ENCODE measurements around the gene ARID1B. TPM values are rescaled to one million over a fixed set of nuclear protein-coding genes. Genes with fewer than 3 reads are reported as not detected.

The ARID1B gene
- total RNA-seq, 2 experiments from 2014 or later = 42.5 to 43.2 TPM

DNA sequence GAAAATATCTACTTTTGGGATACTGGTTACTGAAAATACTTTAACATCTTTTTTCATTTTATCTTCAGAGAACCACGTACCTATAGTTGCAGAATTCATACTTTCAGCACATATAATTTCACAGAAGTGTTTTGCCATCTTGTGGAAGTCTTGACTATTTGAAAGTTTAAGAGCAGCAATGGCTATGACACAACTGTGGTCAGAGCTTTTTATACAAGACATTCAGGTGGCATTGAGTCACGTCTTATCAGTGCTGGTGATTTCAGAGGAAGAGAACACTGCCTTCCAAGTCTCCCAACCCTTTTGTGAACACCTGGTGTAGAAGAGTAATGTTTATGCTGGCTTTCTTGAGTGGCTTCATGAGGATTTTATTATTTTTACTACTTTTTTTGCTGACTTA lies 171.6 kb downstream of the ARID1B start:
- intact Hi-C loops (cut with micrococcal nuclease) = loop anchor here (1.0 to 5.0 kb wide), 2 partner anchors 72 to 385 kb away; no protein-coding TSS in a partner anchor

GRCh38 chr6:156949376-156949775 lies 172.2 kb downstream of the ARID1B start:
- H3K36me3 Mint-ChIP-seq (ENCODE audit: low read depth) = no peaks in the 10 kb centered on the region
- H3K4me1 Mint-ChIP-seq (ENCODE audit: low read depth) = peaks cover 48% of the 10 kb centered on the region
- H3K27ac Mint-ChIP-seq = no peak overlapping the region
- no peaks in the 10 kb centered on the region for H3K9me3 Mint-ChIP-seq
- CTCF ChIA-PET = no interaction called here
- intact Hi-C loops (cut with micrococcal nuclease) = loop anchor here (5.0 kb wide), 1 partner anchor 72 kb away; no protein-coding TSS in a partner anchor
- no peak for DNase-seq
- no peak overlapping the region for H3K4me3 Mint-ChIP-seq
- H3K27me3 Mint-ChIP-seq (ENCODE audit: low read depth) = no peaks in the 10 kb centered on the region

More for the DNA sequence above, 171.6 kb downstream of the ARID1B start:
- no peaks in the 10 kb centered on the region for H3K36me3 Mint-ChIP-seq (ENCODE audit: low read depth)
- CTCF ChIA-PET = no interaction called here
- H3K9me3 Mint-ChIP-seq = no peaks in the 10 kb centered on the region
- no peaks in the 10 kb centered on the region for H3K27me3 Mint-ChIP-seq (ENCODE audit: low read depth)
- no peak overlapping the region for H3K4me3 Mint-ChIP-seq
- H3K27ac Mint-ChIP-seq = no peak overlapping the region
- peaks cover 51% of the 10 kb centered on the region for H3K4me1 Mint-ChIP-seq (ENCODE audit: low read depth)
- no peak for DNase-seq

DNA sequence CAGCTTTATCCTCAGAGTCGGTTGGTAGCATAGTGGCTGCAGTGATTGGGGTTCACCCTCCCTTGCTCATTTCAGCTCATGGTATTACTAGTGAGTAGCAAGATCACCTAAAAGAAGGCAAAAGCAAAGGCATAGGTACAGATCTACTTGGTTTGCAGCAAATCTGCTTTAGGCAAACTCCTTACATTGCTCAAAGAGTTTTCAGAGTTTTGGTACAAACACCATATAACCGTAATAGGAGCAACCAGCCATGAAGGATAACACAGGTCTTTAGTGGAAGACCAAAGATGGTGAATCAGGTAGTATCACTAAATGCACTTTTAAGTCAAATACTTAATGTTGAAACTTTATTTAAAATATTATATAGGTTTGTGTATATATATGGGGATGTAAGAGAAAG lies 172.9 kb downstream of the ARID1B start:
- CTCF ChIA-PET = no interaction called here
- no peak for DNase-seq
- H3K27ac Mint-ChIP-seq = no peak overlapping the region
- no peaks in the 10 kb centered on the region for H3K36me3 Mint-ChIP-seq (ENCODE audit: low read depth)
- no peaks in the 10 kb centered on the region for H3K27me3 Mint-ChIP-seq (ENCODE audit: low read depth)
- peaks cover 53% of the 10 kb centered on the region for H3K4me1 Mint-ChIP-seq (ENCODE audit: low read depth)
- no peaks in the 10 kb centered on the region for H3K9me3 Mint-ChIP-seq
- H3K4me3 Mint-ChIP-seq = no peak overlapping the region
- intact Hi-C loops (cut with micrococcal nuclease) = loop anchor here (10.0 kb wide), 1 partner anchor 555 kb away; no protein-coding TSS in a partner anchor

DNA sequence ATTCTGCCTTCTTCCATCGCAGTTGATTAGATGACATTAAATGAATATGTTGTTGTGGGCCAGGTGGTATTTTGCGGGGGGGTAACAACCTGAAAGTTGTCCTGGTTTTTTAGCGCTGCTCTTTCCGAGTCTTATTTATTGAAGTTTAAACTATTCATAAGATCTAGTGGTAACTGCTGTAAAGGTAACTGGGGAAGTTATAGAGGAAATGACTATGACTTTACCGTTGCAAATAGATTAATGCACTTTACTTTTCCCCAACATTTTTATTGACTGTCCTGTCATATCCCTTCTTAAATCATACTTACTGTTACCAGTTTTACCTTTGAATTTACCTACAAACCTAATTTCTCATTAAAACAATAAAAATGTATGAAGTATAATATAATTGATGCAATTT lies 173.4 kb downstream of the ARID1B start:
- Mint-ChIP-seq H3K36me3 (ENCODE audit: low read depth) (no peaks in the 10 kb centered on the region), H3K4me1 (ENCODE audit: low read depth) (peaks cover 50% of the 10 kb centered on the region), H3K27ac (no peak overlapping the region), H3K4me3 (no peak overlapping the region), H3K9me3 (no peaks in the 10 kb centered on the region), H3K27me3 (ENCODE audit: low read depth) (no peaks in the 10 kb centered on the region)
- CTCF ChIA-PET = interaction anchor here (1.0 kb wide), 1 partner anchor 59 kb away, joined by 3 read pairs; no protein-coding TSS in a partner anchor
- no peak for DNase-seq
- intact Hi-C loops (cut with micrococcal nuclease) = loop anchor here (10.0 kb wide), 1 partner anchor 556 kb away; no protein-coding TSS in a partner anchor

- Mint-ChIP-seq H3K27ac (no peak overlapping the region), H3K36me3 (ENCODE audit: low read depth) (no peaks in the 10 kb centered on the region), H3K4me3 (no peak overlapping the region), H3K4me1 (ENCODE audit: low read depth) (peaks cover 42% of the 10 kb centered on the region), H3K27me3 (ENCODE audit: low read depth) (no peaks in the 10 kb centered on the region), H3K9me3 (no peaks in the 10 kb centered on the region)
- no peak for DNase-seq
- CTCF ChIA-PET = interaction anchor here (1.0 to 1.1 kb wide), 3 partner anchors 8 to 59 kb away, joined by 3 to 4 read pairs (median 4); no protein-coding TSS in a partner anchor
- intact Hi-C loops (cut with micrococcal nuclease) = loop anchor here (10.0 kb wide), 1 partner anchor 558 kb away; no protein-coding TSS in a partner anchor
Observed at GRCh38 chr6:156952401-156952800, 175.2 kb downstream of the ARID1B start.

- no peak overlapping the region for H3K4me3 Mint-ChIP-seq
- H3K4me1 Mint-ChIP-seq (ENCODE audit: low read depth) = peaks cover 49% of the 10 kb centered on the region
- H3K27ac Mint-ChIP-seq = no peak overlapping the region
- no peaks in the 10 kb centered on the region for H3K27me3 Mint-ChIP-seq (ENCODE audit: low read depth)
- DNase-seq = no peak
- no peaks in the 10 kb centered on the region for H3K36me3 Mint-ChIP-seq (ENCODE audit: low read depth)
- CTCF ChIA-PET = interaction anchor here (0.6 to 1.1 kb wide), 4 partner anchors 9 to 152 kb away, joined by 3 to 5 read pairs (median 4); no protein-coding TSS in a partner anchor
- no peaks in the 10 kb centered on the region for H3K9me3 Mint-ChIP-seq
- intact Hi-C loops (cut with micrococcal nuclease) = loop anchor here (10.0 kb wide), 1 partner anchor 558 kb away; no protein-coding TSS in a partner anchor
Observed at GRCh38 chr6:156953127-156953478, 175.9 kb downstream of the ARID1B start.

DNA sequence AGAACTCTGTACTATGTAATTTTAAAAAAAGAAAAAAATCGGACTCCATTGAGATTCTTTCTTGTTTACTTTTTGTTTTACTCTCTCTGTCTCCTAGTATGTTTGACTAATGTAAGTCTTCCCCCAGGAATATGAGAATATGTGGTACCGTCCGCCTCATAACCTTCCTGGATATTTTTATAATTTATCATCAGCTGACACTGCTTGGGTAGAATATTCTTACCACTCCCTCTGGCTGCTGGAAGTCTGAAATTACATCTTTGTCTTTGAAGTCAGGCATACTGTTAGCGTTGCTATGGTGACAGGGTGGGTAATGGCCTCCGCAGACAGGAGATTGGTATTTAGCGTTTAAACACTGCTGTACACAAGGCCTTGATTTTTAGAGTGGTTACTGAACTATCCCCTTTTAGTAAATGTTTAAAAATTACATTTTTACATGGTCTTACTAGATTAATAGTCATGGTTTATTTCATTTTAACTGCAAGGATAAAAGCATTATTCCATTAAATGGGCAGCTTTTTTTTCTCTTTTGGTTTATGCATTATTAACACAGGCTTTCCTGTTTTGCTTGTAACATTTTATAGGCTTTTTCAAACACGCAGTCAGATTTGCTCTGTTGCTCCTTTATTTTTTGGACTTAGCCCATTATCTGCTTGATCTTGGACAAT lies 176.4 kb downstream of the ARID1B start:
- H3K9me3 Mint-ChIP-seq = no peaks in the 10 kb centered on the region
- peak; percentile 61 for DNase-seq
- no peak overlapping the region for H3K27ac Mint-ChIP-seq
- H3K4me1 Mint-ChIP-seq (ENCODE audit: low read depth) = peaks cover 52% of the 10 kb centered on the region
- H3K4me3 Mint-ChIP-seq = no peak overlapping the region
- intact Hi-C loops (cut with micrococcal nuclease) = loop anchor here (10.0 kb wide), 1 partner anchor 559 kb away; no protein-coding TSS in a partner anchor
- H3K27me3 Mint-ChIP-seq (ENCODE audit: low read depth) = no peaks in the 10 kb centered on the region
- H3K36me3 Mint-ChIP-seq (ENCODE audit: low read depth) = no peaks in the 10 kb centered on the region
- CTCF ChIA-PET = interaction anchor here (0.6 to 1.1 kb wide), 3 partner anchors 9 to 152 kb away, joined by 3 to 5 read pairs (median 4); no protein-coding TSS in a partner anchor

DNA sequence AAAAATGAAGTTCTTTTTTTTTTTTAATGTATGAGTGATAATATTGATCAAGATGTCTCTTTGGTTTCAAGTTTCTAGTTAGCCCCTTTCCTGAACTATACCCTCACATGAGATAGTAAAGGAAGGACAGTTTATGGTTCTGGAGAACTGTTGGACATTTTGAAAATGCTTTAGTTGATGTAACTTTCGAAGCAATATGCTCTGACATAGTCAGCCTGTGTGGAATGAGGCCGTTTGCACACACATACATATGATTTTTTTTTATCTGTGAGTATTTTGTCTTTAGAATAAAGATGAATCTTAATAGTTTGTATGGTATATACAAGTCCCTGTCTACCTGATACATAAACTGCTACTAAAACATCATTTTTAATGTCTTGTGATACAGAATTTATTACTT lies 177.0 kb downstream of the ARID1B start:
- Mint-ChIP-seq H3K4me1 (ENCODE audit: low read depth) (peaks cover 52% of the 10 kb centered on the region), H3K27me3 (ENCODE audit: low read depth) (no peaks in the 10 kb centered on the region), H3K36me3 (ENCODE audit: low read depth) (no peaks in the 10 kb centered on the region), H3K9me3 (no peaks in the 10 kb centered on the region), H3K27ac (no peak overlapping the region), H3K4me3 (no peak overlapping the region)
- DNase-seq = no peak
- CTCF ChIA-PET = no interaction called here
- intact Hi-C loops (cut with micrococcal nuclease) = loop anchor here (10.0 kb wide), 1 partner anchor 559 kb away; no protein-coding TSS in a partner anchor

GRCh38 chr6:156954816-156955215 lies 177.6 kb downstream of the ARID1B start:
- Mint-ChIP-seq H3K27me3 (ENCODE audit: low read depth) (no peaks in the 10 kb centered on the region), H3K4me3 (no peak overlapping the region), H3K27ac (no peak overlapping the region), H3K9me3 (no peaks in the 10 kb centered on the region), H3K4me1 (ENCODE audit: low read depth) (peaks cover 55% of the 10 kb centered on the region), H3K36me3 (ENCODE audit: low read depth) (no peaks in the 10 kb centered on the region)
- CTCF ChIA-PET = interaction anchor here (0.6 kb wide), 1 partner anchor 13 kb away, joined by 3 read pairs; no protein-coding TSS in a partner anchor
- no peak for DNase-seq
- intact Hi-C loops (cut with micrococcal nuclease) = loop anchor here (10.0 kb wide), 1 partner anchor 560 kb away; no protein-coding TSS in a partner anchor

DNA sequence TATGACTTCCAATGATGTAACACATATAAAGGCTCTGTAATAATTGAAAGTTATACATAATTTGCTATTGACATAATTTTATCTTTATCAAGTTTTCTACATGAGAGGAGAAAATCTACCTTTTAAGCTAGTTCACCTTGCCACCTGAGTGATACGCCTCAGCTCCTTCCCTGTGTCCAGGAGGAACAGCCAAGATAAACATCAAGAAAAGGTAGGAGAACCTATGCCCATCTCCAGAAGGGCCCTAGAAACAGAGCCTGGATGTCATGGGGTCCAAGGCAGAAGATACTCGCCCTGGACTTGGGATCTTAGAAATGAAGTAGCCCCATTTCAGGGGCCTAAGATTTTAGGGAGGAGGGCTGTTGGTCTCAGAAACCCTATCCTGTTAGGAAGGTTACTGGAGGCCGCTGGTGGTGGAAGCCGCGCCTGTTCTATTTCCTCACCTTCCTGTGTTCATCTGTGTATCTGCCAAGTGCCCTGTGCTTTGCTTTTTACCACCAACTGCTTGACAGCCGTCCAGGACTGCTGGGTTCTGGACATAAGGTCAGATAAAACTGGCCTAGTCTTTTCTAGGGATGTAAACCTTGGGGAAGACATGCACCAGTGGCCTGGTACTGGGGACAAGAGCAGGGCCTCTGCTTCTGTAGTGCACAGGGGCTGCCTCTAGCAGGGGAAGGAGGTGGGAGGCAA lies 178.5 kb downstream of the ARID1B start:
- CTCF ChIA-PET = interaction anchor here (0.6 kb wide), 1 partner anchor 12 kb away, joined by 3 read pairs; no protein-coding TSS in a partner anchor
- H3K4me3 Mint-ChIP-seq = no peak overlapping the region
- H3K27me3 Mint-ChIP-seq (ENCODE audit: low read depth) = no peaks in the 10 kb centered on the region
- no peak for DNase-seq
- no peaks in the 10 kb centered on the region for H3K9me3 Mint-ChIP-seq
- no peaks in the 10 kb centered on the region for H3K36me3 Mint-ChIP-seq (ENCODE audit: low read depth)
- H3K27ac Mint-ChIP-seq = no peak overlapping the region
- intact Hi-C loops (cut with micrococcal nuclease) = loop anchor here (2.0 to 10.0 kb wide), 2 partner anchors 269 to 561 kb away; no protein-coding TSS in a partner anchor
- peaks cover 56% of the 10 kb centered on the region for H3K4me1 Mint-ChIP-seq (ENCODE audit: low read depth)

- Mint-ChIP-seq H3K9me3 (no peaks in the 10 kb centered on the region), H3K4me3 (no peak overlapping the region), H3K36me3 (ENCODE audit: low read depth) (no peaks in the 10 kb centered on the region), H3K4me1 (ENCODE audit: low read depth) (peaks cover 62% of the 10 kb centered on the region), H3K27me3 (ENCODE audit: low read depth) (no peaks in the 10 kb centered on the region), H3K27ac (no peak overlapping the region)
- intact Hi-C loops (cut with micrococcal nuclease) = loop anchor here (2.0 to 10.0 kb wide), 2 partner anchors 269 to 561 kb away; no protein-coding TSS in a partner anchor
- CTCF ChIA-PET = no interaction called here
- no peak for DNase-seq
Observed at GRCh38 chr6:156956286-156956685, 179.1 kb downstream of the ARID1B start.

GRCh38 chr6:156957931-156958547 lies 180.9 kb downstream of the ARID1B start:
- H3K4me1 Mint-ChIP-seq (ENCODE audit: low read depth) = peaks cover 61% of the 10 kb centered on the region
- H3K9me3 Mint-ChIP-seq = no peaks in the 10 kb centered on the region
- no peaks in the 10 kb centered on the region for H3K36me3 Mint-ChIP-seq (ENCODE audit: low read depth)
- CTCF ChIA-PET = interaction anchor here (0.6 to 0.7 kb wide), 2 partner anchors 10 to 57 kb away, joined by 3 to 4 read pairs; no protein-coding TSS in a partner anchor
- DNase-seq = peak; percentile 21
- H3K27ac Mint-ChIP-seq = peak overlapping the region; percentile 13
- no peak overlapping the region for H3K4me3 Mint-ChIP-seq
- intact Hi-C loops (cut with micrococcal nuclease) = loop anchor here (1.0 to 10.0 kb wide), 11 partner anchors 17 to 563 kb away; no protein-coding TSS in a partner anchor
- no peaks in the 10 kb centered on the region for H3K27me3 Mint-ChIP-seq (ENCODE audit: low read depth)

All from activated naive CD4-positive, alpha-beta T cell treated with anti-CD3 and anti-CD28 coated beads for 36 hours (primary cell).